C4-2B (cell line): ENCODE measurements around the gene RIT2.

Experiments used
- ZFX ChIP-seq: fragments of 450-650 bp; IDR thresholded peaks from 2 replicates; pipeline ENCODE4 v1.6.1; 2017
- TF ChIP-seq, protein P1 (sequence below): fragments of 450-650 bp; conservative IDR thresholded peaks from 2 replicates; pipeline ENCODE4 v1.5.1; 2017; ENCODE audit warnings: mild to moderate bottlenecking

DNA sequence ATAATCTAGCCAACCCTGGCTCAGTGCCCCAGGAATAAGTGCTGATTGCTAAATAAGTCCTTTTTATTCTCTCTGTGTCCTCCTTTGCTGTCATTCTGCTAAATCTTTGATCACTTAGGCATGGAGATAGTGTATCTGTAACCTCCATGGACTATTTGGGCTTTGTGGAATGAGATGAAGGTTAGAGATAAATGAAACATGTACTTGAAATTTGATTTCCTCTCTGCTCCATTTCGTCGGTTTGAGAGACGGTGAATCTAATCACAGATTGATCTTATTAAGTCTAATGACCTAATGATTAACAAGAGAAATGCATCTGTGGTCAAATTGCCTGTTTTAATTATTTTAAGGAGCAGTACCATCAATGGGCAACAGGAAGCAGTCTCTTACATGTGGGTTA is 159.2 kb downstream of the RIT2 start:
- TF ChIP-seq, protein P1, sequence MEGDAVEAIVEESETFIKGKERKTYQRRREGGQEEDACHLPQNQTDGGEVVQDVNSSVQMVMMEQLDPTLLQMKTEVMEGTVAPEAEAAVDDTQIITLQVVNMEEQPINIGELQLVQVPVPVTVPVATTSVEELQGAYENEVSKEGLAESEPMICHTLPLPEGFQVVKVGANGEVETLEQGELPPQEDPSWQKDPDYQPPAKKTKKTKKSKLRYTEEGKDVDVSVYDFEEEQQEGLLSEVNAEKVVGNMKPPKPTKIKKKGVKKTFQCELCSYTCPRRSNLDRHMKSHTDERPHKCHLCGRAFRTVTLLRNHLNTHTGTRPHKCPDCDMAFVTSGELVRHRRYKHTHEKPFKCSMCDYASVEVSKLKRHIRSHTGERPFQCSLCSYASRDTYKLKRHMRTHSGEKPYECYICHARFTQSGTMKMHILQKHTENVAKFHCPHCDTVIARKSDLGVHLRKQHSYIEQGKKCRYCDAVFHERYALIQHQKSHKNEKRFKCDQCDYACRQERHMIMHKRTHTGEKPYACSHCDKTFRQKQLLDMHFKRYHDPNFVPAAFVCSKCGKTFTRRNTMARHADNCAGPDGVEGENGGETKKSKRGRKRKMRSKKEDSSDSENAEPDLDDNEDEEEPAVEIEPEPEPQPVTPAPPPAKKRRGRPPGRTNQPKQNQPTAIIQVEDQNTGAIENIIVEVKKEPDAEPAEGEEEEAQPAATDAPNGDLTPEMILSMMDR: no peak
- no peak for TF ChIP-seq ZFX
